ENCODE data around the gene GRK7.

Gene GRK7, protein sequence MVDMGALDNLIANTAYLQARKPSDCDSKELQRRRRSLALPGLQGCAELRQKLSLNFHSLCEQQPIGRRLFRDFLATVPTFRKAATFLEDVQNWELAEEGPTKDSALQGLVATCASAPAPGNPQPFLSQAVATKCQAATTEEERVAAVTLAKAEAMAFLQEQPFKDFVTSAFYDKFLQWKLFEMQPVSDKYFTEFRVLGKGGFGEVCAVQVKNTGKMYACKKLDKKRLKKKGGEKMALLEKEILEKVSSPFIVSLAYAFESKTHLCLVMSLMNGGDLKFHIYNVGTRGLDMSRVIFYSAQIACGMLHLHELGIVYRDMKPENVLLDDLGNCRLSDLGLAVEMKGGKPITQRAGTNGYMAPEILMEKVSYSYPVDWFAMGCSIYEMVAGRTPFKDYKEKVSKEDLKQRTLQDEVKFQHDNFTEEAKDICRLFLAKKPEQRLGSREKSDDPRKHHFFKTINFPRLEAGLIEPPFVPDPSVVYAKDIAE (N-terminal part only)

DNA sequence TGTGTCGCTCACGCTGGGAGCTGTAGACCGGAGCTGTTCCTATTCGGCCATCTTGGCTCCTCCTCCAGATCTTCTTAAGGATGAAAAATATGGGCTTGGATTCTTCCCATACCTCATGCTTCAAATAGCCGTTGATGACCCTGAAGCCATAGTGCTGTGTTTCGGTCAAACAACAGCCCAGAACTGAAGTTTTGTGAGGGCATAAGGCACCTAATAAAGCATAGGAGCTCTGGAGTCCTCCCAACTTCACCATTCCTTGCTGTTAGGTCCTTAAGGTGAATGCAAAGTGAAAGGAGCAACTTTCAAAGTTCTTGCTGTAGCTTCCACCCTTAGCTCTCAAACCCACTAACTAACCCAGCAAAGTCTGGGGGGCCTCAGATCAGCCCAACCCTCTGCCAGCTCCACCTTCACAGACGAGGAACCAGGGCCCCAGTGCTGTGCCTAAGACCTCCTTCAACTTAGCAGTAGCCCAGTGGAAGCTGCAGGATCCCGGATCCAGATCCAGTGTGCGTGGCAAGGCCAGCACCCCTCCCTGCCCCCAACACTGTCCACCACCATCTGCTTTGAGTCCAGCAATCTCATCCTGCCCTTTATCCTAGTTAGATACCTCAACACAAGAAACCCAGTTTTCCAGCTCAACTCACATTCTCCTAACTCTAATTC, at the start of gene GRK7:
Gene GRK7 (plus strand): TSS at position 321 of the 663 bp plus-strand sequence. CDS start 14,877 bp downstream, outside the sequence.
- in situ Hi-C loops (cut with MboI; ENCODE audit: low sequenced_read_pairs): no loop called here

GRCh38 chr3:141714671-141715070, 48.5 kb upstream of the GRK7 start:
- in situ Hi-C loops (cut with MboI; ENCODE audit: low sequenced_read_pairs): no loop called here

DNA sequence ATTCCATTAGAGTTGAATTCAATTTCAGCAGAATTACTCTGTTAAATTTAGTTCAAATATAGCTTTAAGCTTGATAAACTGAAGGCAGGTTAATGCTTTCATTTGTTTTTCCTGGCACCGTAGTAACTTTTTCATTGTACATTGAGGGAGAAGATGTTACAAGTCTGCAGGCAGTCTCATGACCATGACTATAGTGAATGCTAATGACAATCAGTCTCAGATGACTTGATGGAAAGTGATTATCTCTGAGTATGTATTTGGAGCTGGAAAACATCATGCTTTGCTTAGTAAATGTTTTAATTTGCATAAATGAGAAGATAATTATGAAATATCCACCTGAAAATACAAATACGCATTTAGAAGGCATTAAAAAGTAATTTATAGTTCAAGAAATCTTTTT, 41.1 kb upstream of the GRK7 start:
- in situ Hi-C loops (cut with MboI; ENCODE audit: low sequenced_read_pairs): no loop called here

DNA sequence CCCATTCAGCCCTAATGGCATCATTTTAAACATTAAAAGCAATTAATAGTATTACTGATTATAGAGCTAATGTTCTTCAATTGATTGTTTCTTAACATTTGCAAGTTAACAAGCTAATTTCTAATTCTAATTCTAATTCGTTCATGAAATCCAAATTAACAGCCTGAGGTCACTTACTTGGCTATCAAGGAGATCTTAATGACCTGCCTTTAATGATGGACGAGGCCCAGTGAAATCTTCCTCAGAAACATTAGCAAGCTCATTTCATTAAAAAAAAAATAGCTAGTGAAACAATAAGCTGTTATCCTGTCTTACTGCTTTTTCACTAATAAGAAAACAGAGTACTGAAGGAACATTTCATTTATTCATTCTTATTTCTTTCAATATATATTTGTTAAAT, 40.6 kb upstream of the GRK7 start:
- in situ Hi-C loops (cut with MboI; ENCODE audit: low sequenced_read_pairs): no loop called here

GRCh38 chr3:141723255-141723654, 40.0 kb upstream of the GRK7 start:
- in situ Hi-C loops (cut with MboI; ENCODE audit: low sequenced_read_pairs): no loop called here

DNA sequence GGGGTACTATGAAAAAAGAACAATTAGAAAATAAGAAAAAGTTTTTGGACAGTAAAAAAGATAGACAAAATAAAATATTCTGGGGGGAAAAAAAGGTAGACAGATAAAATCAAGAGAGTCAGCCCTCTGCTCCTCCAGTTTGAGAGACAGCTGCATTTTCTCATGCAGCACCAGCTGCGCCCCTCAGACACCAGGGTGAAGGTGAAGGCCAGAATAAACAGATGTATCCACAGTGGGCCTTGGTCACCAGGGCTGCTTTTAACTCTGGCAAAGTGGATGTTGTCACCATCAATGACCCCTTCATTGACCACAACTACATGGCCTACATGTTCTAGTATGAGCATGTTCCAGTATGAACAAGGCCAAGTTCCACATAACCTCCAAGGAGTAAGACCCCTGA, 39.0 kb upstream of the GRK7 start:
- in situ Hi-C loops (cut with MboI; ENCODE audit: low sequenced_read_pairs): no loop called here

DNA sequence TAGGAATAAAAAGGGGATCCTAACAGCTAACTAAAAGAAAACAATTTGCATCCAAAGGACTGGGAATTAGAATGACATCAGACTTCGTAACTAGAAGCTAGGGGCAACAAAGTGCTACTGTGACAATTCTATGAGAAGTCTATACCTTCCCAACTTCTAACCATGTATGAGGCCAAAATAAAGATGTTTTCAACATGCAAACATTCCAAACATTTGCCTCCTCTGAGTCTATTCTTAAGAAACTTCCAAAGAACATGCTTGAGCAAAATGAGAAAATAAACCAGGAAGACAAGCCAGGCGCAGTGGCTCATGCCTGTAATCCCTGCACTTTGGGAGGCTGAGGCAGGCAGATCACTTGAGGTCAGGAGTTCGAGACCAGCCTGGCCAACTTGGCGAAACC, 38.2 kb upstream of the GRK7 start:
- in situ Hi-C loops (cut with MboI; ENCODE audit: low sequenced_read_pairs): no loop called here

- in situ Hi-C loops (cut with MboI; ENCODE audit: low sequenced_read_pairs): no loop called here
These were observed 36.7 kb upstream of the GRK7 start for GRCh38 chr3:141726483-141726882.

- in situ Hi-C loops (cut with MboI; ENCODE audit: low sequenced_read_pairs): no loop called here
These were observed 34.8 kb upstream of the GRK7 start for GRCh38 chr3:141728355-141728892.

DNA sequence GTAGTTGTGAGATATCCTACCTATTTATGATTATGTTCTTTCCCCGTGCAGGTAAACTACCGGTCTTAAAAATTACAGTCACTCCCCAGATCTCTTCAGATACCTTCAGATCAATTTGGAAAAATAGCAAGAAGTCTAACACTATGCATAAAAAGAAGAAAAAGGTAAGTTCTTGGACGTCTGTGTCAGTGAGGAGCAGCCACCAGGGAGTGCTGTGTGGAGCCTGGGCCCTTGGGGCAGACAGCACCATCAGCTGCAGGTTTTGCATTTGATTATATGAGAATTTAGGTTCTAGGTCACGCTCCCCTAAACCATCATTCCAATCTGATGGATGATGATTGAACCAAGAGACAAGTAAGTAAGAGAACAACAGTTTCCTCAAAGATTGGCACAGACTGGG, 34.0 kb upstream of the GRK7 start:
- in situ Hi-C loops (cut with MboI; ENCODE audit: low sequenced_read_pairs): no loop called here

DNA sequence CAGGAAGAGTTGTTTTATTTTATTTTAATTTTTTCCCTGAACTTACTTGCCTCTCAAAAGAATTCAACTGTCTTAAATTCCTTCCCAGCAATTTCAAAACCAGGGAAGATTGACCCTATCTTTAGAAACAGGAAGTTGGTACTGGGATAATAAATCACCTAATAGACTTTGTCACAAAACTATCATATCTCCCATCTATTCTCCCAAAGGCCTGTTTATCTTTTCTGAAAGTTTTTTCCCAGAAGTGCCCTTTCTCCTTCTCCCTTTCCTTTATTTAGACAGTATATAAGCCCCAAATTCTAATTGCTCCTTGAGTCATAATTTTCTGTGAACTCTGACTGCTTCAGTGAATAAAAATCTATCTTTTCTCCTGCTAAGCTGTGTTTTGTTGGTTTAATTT, 28.0 kb upstream of the GRK7 start:
- in situ Hi-C loops (cut with MboI; ENCODE audit: low sequenced_read_pairs): no loop called here

- in situ Hi-C loops (cut with MboI; ENCODE audit: low sequenced_read_pairs): no loop called here
These were observed 27.3 kb upstream of the GRK7 start for GRCh38 chr3:141735770-141736465.

- in situ Hi-C loops (cut with MboI; ENCODE audit: low sequenced_read_pairs): no loop called here
These were observed 26.1 kb upstream of the GRK7 start for GRCh38 chr3:141737093-141737492.

DNA sequence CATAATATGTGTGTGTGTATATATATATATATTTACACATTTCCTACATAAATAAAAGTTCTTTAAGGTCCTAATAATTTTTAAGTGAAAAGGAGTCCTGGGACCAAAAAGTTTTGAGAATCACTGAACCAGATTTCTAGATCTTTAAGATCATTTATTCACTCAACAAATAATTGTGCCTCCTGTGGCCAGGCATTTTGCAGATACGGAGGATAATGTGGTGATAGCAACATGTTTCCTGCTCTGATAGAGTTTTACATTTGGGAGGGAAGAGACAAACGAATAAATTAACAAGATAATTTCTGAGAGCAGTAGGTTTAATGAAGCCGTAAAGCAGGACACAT, 25.6 kb upstream of the GRK7 start:
- in situ Hi-C loops (cut with MboI; ENCODE audit: low sequenced_read_pairs): no loop called here

DNA sequence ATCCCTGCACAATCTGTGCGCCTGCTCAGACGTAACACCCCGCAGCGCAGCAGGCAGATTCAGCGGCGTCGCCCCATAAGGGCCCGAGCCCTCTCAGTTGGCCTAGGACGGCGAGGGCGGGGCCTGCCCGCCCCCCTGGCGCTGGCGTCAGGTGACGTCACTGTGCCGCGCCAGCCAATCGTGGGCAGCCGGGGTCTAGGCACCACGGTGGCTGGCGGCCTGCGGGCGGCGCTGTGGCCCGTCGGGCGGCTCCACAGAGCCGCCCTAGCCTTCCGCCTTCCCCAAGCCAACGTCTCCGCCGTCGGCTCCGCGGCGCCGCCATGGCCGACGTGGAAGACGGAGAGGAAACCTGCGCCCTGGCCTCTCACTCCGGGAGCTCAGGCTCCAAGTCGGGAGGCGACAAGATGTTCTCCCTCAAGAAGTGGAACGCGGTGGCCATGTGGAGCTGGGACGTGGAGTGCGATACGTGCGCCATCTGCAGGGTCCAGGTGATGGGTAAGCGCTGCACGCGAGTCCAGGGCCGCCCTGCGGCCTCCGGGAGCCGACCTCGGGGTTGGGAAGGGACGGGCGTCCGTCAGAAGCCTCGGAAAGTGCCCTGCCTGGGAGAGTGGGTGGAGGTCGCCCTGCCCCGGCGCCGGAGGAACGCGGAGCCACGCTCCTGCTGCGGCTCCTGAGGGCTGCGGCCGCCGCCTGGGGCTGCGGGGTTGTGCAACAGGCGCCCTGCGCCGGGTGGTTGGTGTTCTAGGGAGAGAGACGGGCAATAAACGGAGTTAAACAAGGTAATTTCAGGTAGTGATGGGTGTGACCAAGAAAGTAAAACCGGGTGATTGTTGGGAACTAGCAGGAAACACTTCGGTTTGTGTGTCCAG, 25.0 kb upstream of the GRK7 start, which contains the start of gene RNF7:
Gene RNF7 (plus strand): TSS at position 277 of the 869 bp plus-strand sequence. CDS start 44 bp downstream, at position 321.
- in situ Hi-C loops (cut with MboI; ENCODE audit: low sequenced_read_pairs): no loop called here

DNA sequence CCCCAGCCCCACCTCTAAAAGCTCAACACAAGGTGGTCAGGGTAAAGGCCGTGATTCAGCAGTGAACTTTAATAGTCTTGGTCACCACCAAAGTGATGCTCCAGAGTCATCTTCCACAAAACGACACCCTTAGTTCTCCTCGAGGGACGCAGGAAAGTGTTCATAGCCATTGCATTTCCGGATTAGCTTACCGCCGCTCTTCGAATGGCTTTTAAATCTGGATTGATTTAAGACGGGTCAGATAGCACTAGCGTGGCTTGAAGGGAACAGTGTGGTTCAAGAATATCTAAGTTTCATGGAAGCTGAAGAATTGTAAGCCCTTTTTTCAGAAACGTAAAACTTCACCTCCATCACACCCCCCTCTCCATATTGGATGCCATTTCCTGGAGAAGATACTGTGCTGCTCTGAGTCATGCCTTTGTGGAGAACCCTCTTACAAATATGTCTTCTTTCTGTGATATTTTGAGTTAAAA, 24.3 kb upstream of the GRK7 start:
- in situ Hi-C loops (cut with MboI; ENCODE audit: low sequenced_read_pairs): no loop called here

DNA sequence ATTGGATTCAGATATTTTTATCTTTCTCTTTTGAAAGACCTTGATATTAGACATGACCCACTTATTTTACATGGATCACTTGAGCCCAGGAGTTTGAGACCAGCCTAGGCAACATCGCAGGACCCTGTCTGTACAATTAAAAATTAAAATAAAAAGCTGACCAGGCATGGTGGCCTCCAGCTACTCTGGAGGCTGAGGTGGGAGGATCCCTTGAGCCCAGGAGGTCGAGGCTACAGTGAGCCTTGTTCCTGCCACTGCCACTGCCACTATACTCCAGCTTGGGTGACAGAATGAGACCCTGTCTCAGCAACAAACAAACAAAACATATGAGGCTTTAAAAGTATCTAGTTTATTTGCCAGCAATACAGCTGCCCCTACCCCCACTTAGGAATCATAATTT, 23.5 kb upstream of the GRK7 start:
- in situ Hi-C loops (cut with MboI; ENCODE audit: low sequenced_read_pairs): no loop called here

- in situ Hi-C loops (cut with MboI; ENCODE audit: low sequenced_read_pairs): no loop called here
These were observed 22.9 kb upstream of the GRK7 start for GRCh38 chr3:141740349-141740748.

GRCh38 chr3:141743305-141743704, 19.9 kb upstream of the GRK7 start:
- in situ Hi-C loops (cut with MboI; ENCODE audit: low sequenced_read_pairs): no loop called here

DNA sequence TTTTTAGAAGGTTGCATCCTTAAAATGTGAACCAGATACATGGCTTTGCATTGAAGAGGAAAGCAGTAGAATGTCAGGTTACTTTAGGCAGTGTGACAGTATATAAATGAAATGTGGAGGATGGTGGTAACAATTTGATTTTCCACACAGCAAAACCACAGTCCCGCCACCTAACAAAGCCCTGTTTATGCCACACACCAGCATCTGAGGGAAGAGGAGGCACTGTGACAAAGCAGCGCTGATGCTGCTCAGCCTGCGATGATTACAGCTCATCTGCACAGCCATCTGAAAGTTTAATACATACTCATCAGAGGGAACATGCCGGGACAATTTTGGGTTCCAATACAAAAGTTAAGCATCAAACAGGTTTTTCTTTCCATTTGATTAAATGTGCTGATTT, 16.2 kb upstream of the GRK7 start:
- in situ Hi-C loops (cut with MboI; ENCODE audit: low sequenced_read_pairs): no loop called here

Measured in HL-60/S4 treated with phorbol 12-myristate 13-acetate at 8.2 ng/mL for 4 days and 3 days (cell line).